Measurements from ENCODE around the gene EML6. TPM values are rescaled to one million over a fixed set of nuclear protein-coding genes. Genes with fewer than 3 reads are reported as not detected.

The EML6 gene
- total and polyA plus RNA-seq, 3 donors from 2014 or later: 7.6 to 17.3 (median 12.1) TPM

GRCh38 chr2:54967759-54968365 lies 244.4 kb downstream of the EML6 start:
- no peaks in the 10 kb centered on the region for H3K36me3 ChIP-seq (ENCODE audit: low read depth, missing control alignments)

GRCh38 chr2:54968561-54969218 lies 245.2 kb downstream of the EML6 start:
- Histone ChIP-seq H3K4me1 (no peaks in the 10 kb centered on the region), H3K27ac (no peak overlapping the region), H3K36me3 (ENCODE audit: low read depth, missing control alignments) (no peaks in the 10 kb centered on the region), H3K9me3 (no peaks in the 10 kb centered on the region), H3K27me3 (no peaks in the 10 kb centered on the region), H3K4me3 (no peak overlapping the region)
- DNase-seq: no peak
- intact Hi-C loops (cut with DNase I; ENCODE audit: low total_unique reads): no loop called here
- WGBS, 2 donors: 86 to 92% methylated on average over 7 to 10 of the region's 10 CpGs
- TF ChIP-seq POLR2A (IDR thresholded peaks at IDR 0.05) (no peak), CTCF (IDR thresholded peaks at IDR 0.05) (no peak)

More at GRCh38 chr2:54967759-54968365, 244.4 kb downstream of the EML6 start:
- TF ChIP-seq CTCF (IDR thresholded peaks at IDR 0.05): no peak
- no peak overlapping the region for H3K27ac ChIP-seq
- no peak for DNase-seq
- H3K9me3 ChIP-seq: no peaks in the 10 kb centered on the region
- WGBS, 2 donors: 94 to 95% methylated on average over 18 of the region's 18 CpGs
- no peaks in the 10 kb centered on the region for H3K27me3 ChIP-seq
- intact Hi-C loops (cut with DNase I; ENCODE audit: low total_unique reads): no loop called here
- H3K4me1 ChIP-seq: no peaks in the 10 kb centered on the region
- no peak overlapping the region for H3K4me3 ChIP-seq

GRCh38 chr2:54969295-54969939 lies 246.0 kb downstream of the EML6 start:
- H3K9me3 ChIP-seq: no peaks in the 10 kb centered on the region
- DNase-seq: no peak
- 79 to 93% methylated on average over 4 of the region's 4 CpGs for WGBS, 2 donors
- H3K4me1 ChIP-seq: no peaks in the 10 kb centered on the region
- H3K27ac ChIP-seq: no peak overlapping the region
- TF ChIP-seq CTCF (IDR thresholded peaks at IDR 0.05) (no peak), POLR2A (IDR thresholded peaks at IDR 0.05) (no peak)
- no peaks in the 10 kb centered on the region for H3K36me3 ChIP-seq (ENCODE audit: low read depth, missing control alignments)
- intact Hi-C loops (cut with DNase I; ENCODE audit: low total_unique reads): no loop called here
- H3K4me3 ChIP-seq: no peak overlapping the region
- H3K27me3 ChIP-seq: no peaks in the 10 kb centered on the region

GRCh38 chr2:54969940-54970338 lies 246.5 kb downstream of the EML6 start:
- no peaks in the 10 kb centered on the region for H3K9me3 ChIP-seq
- no peaks in the 10 kb centered on the region for H3K27me3 ChIP-seq
- intact Hi-C loops (cut with DNase I; ENCODE audit: low total_unique reads): no loop called here

More at GRCh38 chr2:54969940-54970338, 246.5 kb downstream of the EML6 start:
- no peaks in the 10 kb centered on the region for H3K4me1 ChIP-seq
- no peak overlapping the region for H3K27ac ChIP-seq
- no peak overlapping the region for H3K4me3 ChIP-seq
- 87 to 93% methylated on average over 7 of the region's 7 CpGs for WGBS, 2 donors
- H3K36me3 ChIP-seq (ENCODE audit: low read depth, missing control alignments): no peaks in the 10 kb centered on the region
- TF ChIP-seq POLR2A (IDR thresholded peaks at IDR 0.05) (no peak), CTCF (IDR thresholded peaks at IDR 0.05) (no peak)
- no peak for DNase-seq
